Smooth muscle cell of bladder (primary cell): ENCODE results near the gene GCC1. TPM values are rescaled to one million over a fixed set of nuclear protein-coding genes. Genes with fewer than 3 reads are reported as not detected.

Experiments
- total RNA-seq: library from RNA; depleted of rRNA; stranded (reverse); fragments of >200 nt; gene quantifications from 2 replicates; pipeline ENCODE4 v1.2.3, GENCODE V29; 2014

GCC1 gene
- total RNA-seq, result 23.5 and 29.6 TPM in 2 replicates

DNA sequence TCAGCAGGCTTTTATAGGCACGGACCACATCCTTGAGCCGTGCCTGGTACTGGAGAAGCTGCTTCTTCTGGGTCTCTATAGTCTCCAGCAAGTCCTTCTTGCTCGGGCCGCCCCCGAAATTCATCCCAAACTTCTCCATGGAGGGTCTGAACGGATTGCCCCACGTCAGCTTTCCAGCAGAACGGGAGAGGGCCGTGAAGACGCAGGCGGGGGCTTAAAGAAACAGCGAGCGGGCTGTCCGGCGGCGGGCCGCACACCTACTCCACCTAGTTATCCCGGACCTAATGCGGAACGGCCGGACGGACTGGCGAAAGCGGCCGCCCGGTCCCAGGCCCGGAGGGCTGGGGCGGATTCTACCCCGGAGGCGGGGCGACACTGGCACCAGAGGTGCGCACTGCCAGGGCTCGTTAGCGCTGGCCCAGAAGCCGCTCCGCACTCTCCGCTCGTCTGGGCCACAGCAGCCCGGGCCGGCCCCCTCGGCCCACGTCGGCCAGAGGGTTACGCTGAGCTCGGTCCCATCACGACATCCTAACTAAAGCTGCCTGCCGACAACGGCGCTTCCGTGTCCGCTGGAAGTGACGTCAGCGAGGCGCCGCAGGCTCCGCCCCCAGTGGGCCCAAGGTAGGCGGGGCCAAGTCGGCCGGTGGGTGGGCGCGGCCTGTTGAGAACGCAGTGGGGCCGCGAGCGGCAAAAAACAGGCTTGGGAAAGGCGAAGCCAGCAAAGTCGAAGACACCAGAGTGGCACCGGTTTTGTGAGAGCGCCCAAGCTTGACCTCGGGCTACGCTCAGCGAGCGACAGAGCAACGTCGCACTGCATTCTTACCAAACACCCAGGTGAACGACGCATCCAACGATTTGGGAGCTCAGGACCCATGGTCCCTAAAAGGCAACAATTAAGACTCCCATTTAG is at the start of gene GCC1:
Gene GCC1, minus strand, starts transcription at position 553 of the 910 bp plus-strand sequence. Its CDS starts 414 bp downstream, at position 139.

GRCh38 chr7:127618042-127618441 is 32.6 kb upstream of the GCC1 start, which contains the start of gene PAX4:
TSS of gene PAX4 (minus strand) at chr7:127618142. CDS start at chr7:127615928, 2,214 bp downstream.

GRCh38 chr7:127588019-127588696 is 2.8 kb upstream of the GCC1 start, which contains the start of gene ARF5:
TSS of gene ARF5 (plus strand) at chr7:127588411. CDS start at chr7:127588499, 88 bp downstream.

Other genes starting within 250 kb of the GCC1 start
- 7.9 and 10.0 TPM in 2 replicates for gene ZNF800, start 192.9 kb downstream of the GCC1 start, total RNA-seq
- 106 and 130 TPM in 2 replicates for gene ARF5, start 2.8 kb upstream of the GCC1 start, total RNA-seq
- gene FSCN3, start 8.1 kb upstream of the GCC1 start, total RNA-seq, result 1.0 and 1.1 TPM in 2 replicates
- not detected in 2 replicates for gene PAX4, start 32.5 kb upstream of the GCC1 start, total RNA-seq
- gene SND1, start 66.6 kb upstream of the GCC1 start, total RNA-seq, result 212 and 218 TPM in 2 replicates